ACHN (cell line): ENCODE data around the gene SLC27A5.

Experiments
- DNase-seq: peaks from one replicate; pipeline ENCODE4 v3.0.0-alpha.2; 2015
- in situ Hi-C: cut with HindIII; loops from 2 replicates; pipeline ENCODE4 v1.10.0; 2017; ENCODE audit warnings: low sequenced_read_pairs, low pct_ligation_motif_present, low pct_unique_long_range_greater_than_20kb

SLC27A5 gene, protein sequence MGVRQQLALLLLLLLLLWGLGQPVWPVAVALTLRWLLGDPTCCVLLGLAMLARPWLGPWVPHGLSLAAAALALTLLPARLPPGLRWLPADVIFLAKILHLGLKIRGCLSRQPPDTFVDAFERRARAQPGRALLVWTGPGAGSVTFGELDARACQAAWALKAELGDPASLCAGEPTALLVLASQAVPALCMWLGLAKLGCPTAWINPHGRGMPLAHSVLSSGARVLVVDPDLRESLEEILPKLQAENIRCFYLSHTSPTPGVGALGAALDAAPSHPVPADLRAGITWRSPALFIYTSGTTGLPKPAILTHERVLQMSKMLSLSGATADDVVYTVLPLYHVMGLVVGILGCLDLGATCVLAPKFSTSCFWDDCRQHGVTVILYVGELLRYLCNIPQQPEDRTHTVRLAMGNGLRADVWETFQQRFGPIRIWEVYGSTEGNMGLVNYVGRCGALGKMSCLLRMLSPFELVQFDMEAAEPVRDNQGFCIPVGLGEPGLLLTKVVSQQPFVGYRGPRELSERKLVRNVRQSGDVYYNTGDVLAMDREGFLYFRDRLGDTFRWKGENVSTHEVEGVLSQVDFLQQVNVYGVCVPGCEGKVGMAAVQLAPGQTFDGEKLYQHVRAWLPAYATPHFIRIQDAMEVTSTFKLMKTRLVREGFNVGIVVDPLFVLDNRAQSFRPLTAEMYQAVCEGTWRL

DNA sequence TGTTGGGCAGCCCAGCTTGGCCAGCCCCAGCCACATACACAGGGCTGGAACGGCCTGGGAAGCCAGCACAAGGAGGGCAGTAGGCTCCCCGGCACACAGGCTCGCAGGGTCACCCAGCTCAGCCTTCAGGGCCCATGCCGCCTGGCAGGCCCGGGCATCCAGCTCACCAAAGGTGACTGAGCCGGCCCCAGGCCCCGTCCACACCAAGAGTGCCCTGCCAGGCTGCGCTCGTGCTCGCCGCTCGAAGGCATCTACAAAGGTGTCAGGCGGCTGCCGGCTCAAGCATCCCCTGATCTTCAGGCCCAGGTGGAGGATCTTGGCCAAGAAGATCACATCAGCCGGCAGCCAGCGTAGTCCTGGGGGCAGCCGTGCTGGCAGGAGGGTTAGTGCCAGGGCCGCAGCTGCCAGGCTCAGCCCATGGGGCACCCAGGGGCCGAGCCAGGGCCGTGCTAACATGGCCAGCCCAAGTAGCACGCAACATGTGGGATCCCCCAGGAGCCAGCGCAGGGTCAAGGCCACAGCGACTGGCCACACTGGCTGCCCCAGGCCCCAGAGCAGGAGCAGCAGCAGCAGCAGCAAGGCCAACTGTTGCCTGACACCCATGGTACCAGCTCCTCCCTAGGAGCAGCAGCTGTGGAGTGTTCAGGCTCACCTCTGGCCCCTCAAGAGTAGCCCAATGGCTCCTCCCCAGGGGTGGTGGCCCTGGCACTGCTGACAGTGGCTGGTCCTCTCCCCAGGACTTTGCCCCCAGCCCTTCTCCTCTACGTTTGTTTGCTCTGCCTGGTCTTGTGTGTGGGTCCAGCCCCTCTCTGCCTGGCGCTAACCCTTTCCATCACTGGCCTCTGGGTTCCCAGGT, at the start of gene SLC27A5:
SLC27A5 (minus strand) TSS at position 640 of the 856 bp plus-strand sequence; CDS start at position 603, 37 bp downstream.
- in situ Hi-C loops, result no loop called here
- DNase-seq, result no peak

DNA sequence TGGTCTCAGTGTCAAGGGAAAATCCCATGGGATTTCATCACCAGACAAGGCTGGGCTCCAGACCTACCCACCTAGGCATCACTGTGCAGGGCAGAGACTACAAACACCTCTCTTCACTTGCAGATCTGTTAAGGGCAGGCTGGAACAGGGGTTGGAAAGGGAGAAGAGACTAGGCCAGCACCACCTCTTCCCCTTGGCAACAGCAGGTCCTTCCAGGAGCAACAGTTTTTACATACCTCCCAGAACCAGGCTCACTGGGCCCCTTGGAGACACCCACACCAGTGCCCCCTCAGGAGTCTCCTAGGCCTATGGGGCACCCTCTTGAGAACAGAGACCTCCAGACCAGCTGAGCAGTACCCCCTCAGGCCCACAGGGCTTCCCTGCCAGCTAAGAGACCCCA, 49.1 kb upstream of the SLC27A5 start:
- in situ Hi-C loops, result no loop called here
- DNase-seq, result no peak

DNA sequence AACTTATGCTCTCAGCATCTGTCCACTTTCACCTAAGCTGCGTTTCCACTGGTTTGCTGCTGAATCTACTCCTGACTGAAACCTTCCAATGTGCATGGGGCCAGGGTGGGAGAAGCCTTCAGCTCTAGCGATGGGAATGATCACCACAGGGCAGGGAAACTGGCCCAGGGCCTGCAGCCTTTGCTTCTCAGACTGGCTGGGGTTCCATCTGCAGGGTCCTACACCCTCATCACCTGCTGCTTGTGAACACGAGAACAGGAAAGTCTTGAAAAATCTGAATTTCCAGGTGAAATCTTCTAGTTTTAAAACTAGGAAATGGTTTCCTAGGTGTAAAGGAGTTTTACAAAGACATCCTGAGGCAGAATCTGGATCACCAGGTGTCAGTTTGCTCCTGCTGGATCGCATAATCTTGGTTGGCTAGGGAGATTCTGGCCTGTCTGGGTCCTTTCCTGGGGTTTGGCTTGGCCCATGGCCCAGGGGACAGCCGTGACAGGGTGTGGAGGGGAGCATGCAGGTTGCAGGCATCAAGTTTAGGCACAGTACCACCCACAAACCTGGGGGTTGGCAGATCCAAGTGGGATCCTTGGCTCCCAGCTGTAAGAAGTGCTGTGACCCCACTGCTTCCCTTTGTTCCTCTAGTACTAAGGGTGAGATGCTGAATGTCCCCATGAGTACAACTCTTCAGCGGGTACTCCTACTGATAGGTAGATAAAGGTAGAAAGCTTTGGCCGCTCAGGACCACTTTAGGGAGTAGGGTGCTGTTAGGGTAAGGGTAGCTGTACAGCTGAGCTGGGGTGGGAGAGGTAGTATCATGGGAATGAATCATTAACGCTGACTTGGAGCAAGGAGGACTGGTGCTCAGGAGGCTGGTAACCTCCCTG, 48.5 kb upstream of the SLC27A5 start:
- in situ Hi-C loops, result no loop called here
- DNase-seq, result no peak

DNA sequence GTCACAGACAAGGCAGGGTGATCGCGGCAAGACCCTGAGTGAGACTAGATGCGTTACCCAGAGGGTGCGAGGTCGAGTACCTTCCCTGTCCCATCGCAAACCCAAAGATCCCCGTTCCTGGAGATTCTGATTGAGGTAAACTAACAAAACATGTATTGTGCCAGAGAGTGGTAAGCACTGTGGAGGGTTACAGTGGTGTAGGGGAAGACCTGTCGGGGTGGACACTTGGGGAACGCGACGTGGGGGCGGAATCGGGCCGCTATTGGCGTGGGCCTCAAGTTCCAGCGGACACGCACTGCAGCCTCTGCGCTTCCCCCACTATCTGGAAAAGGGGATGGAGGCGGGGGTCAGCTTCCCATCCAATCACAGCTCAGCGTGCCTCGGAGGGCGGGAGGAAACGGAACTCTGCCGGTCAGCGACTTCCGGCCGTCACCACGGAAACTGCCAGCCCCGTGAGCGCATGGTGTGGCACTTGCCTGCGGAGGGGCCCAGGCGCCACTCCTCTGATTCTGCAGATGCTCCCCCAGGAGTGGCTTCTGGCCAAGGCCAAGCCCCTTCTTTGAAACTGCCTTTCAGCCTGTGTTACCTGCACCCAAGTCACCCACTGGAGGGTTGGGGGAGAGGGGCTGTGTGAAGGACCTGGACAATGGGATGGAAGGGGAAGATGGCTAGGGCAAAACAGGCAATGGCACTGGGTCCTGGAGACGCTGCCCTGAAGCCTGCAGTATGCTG, 47.6 kb upstream of the SLC27A5 start:
- in situ Hi-C loops, result no loop called here
- DNase-seq, result peak; percentile 92

DNA sequence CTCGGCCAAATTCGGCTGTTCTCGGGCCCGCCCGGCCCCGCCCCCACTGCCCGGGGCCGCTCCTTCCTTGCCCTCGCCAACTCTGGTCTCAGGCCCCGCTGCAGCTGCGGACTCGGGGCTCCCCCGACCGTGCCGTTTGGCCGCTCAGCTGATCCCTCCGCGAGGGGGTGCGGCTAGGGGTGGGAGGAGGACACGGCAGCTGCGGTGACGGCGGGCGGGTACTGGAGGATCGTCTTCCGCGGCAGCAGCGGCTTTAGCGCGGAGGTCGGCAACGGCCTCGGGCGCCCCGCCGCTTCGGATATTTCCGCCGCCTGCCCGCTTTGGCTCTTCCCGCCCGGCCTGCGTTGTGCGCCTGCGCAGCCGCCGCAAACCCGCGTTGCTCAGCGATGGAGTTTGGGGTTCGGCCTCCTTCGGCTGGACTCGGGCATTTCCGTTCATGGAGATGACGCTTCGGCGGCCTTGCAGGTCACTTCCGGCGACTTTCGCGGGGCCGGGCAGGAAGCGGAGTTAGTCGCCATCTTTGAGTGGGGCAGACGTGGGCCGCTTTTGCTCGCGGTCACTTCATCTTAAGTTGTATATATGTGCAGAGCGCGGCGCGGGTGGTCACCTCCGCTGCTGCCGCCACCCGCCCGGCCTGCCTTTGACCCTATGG, 47.0 kb upstream of the SLC27A5 start:
- in situ Hi-C loops, result no loop called here
- DNase-seq, result peak; percentile 96

DNA sequence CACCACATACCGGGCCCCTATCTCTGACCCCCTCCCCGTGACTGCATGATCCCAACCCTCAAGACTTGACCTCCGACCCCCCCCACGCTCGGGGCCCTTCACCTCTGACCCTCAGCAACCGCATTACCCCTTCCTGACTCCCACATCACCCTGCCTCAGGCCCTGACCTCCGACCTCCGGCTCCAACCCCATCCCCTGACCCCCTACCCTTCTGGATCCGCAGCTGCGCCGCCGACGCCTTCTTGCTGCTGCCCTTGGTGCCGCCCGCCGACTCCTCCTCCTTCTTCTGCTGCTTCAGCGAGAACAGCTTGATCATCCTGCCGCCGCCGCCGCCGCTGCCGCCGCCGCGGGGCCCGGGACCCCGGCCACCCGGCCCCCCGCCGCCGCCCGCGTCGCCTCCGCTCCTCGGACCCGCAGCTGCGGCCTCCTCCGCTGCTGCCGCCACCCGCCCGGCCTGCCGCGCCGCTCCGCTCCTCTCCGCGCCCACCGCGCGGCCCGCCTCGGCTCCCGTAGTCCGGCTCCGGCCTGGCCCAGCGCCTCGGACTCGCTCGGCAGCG, 46.4 kb upstream of the SLC27A5 start, which contains the start of gene UBE2M:
UBE2M (minus strand) TSS at position 546 of the 557 bp plus-strand sequence; CDS start at position 316, 230 bp downstream.
- no peak for DNase-seq
- in situ Hi-C loops, result no loop called here

- DNase-seq, result no peak
- in situ Hi-C loops, result no loop called here
These were observed 45.7 kb upstream of the SLC27A5 start for GRCh38 chr19:58557221-58558065.

DNA sequence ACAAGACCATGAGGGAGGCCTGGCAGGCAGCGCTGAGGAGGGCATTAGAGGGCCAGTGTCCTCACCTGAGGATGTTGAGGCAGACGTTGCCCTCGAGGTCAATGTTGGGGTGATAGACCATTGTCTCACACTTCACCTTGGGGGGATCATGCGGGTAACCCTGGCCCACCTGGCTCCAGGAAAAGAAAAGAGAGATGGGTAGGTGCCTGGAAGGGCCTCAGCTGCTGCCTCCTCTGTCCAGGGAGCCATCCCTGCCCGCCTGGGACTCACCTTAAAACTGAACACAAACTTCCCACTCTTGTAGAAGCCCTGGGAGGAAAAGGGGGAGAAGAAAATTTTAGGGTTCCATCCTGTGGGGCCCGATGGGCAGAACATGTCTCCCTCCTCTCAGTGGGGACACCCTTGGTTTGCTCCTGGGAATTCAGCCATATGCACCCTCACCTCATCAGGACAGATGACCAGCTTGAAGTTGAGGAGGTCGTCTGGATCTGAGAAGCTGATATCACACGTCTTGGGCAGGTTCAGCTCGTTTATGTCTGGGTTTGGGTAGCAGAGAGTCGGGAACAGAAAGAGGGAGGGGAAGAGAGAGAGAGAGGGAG, 44.9 kb upstream of the SLC27A5 start:
- in situ Hi-C loops, result no loop called here
- DNase-seq, result no peak

- in situ Hi-C loops, result no loop called here
- DNase-seq, result no peak
These were observed 44.3 kb upstream of the SLC27A5 start for GRCh38 chr19:58555920-58556621.

DNA sequence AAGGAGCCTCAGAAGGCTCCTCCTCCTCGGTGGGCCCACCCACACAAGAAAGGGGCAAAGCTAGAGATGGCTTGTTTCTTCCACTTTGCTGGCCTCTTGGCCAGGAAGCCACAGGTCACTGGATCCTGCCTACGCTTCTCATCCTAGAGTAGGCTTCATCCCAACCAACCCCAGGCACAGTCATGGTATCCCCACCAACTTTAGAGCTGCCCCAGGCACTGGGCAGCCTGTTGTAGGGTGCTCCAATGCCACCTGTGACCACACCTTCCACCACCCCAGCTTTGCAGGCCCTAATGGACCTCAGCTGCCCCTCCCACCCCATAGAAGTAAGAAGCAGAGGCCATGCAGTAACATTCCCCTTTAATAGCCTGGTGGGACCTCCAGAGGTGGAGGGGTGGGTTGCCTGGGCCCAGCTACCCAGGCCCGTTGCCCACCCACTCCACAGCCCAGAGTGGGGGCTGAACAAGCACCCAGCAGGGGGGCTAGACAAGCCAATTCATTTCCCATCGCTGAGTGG, 43.6 kb upstream of the SLC27A5 start:
- no peak for DNase-seq
- in situ Hi-C loops, result no loop called here

DNA sequence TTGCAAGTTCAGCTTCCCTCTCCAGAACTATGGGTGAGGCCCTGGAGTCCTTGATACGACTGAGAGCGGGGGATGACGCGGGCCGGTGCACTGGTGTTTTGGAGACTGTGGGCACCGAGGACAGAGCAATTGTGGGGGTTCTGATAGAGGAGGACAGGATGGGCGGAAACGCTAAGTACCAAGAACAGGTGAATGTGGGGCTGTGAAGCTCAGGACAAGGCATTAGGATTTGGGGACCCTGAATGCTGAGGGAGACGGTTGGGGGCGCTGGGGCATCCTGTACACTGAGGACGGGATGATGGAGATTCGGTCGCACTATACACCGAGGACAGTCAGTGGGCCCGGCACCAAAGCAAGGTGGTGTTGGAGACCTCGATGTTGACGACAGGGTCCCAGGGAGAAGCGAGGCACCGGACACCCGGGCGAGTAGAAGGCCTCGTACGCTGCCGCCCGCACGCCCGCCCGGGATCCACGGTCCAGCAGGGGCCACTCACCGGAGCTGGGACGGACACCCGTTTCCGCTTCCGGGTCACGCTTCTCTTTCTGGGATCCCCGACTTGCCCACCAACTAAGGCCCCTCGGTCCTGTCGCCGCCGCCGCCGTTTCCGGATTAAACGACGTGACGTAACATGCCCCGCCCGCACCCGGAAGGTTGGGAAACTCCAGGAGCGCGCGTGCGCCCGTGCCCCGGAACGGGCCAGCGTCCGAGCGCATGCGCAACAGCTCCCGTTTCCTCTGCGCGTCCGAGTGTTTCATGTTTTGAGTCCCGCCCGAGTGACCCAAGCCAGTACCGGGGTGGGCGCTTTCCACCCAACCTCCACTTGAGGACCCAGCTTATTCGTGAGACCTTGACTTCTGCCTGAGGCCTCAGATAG, 42.9 kb upstream of the SLC27A5 start, which contains the start of gene CHMP2A:
CHMP2A (minus strand) TSS at position 612 of the 875 bp plus-strand sequence. CDS start 893 bp downstream, outside the sequence.
- in situ Hi-C loops, result no loop called here
- peak; percentile 93 for DNase-seq

- no peak for DNase-seq
- in situ Hi-C loops, result no loop called here
These were observed 42.2 kb upstream of the SLC27A5 start for GRCh38 chr19:58553799-58554493.

DNA sequence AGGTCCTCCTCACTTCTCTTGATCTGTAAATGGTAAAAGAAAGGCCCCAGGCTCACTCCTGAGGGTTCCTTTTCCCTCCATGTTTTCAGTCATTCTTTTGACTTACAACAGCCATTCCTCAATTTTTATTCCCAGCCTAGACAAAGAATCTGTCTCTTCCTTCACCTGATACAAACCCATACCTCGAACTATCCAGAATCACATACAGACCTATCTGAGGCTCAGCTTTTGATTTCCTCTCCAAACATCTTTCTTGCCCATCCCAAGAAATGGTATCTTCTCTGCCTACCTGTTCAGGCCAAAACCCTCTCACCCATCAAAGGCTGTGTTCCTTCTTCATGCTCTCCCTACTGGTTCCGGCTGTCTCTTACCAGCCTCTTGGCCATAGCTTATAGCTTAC, 40.9 kb upstream of the SLC27A5 start:
- DNase-seq, result no peak
- in situ Hi-C loops, result no loop called here
